Ascending aorta (tissue), 2 donors: ENCODE data around the gene IL1A. TPM values are rescaled to one million over a fixed set of nuclear protein-coding genes. Genes with fewer than 3 reads are reported as not detected.

Source experiments
- DNase-seq, 2 donors: peaks; one replicate each; pipeline ENCODE4 v3.0.0-alpha.2; 2019; ENCODE audit warnings: low spot score in 2 of 2
- H3K27ac ChIP-seq, 2 donors: fragments of 200-600 bp; sonication (generic); one replicate each; pipeline ENCODE4 v1.5.1; 2016 to 2017; ENCODE audit warnings: mild to moderate bottlenecking in 1 of 2
- H3K27me3 ChIP-seq: fragments of 200-600 bp; sonication (generic); one replicate; pipeline ENCODE4 v1.5.1; 2017
- H3K36me3 ChIP-seq, 2 donors: fragments of 200-600 bp; sonication (generic); one replicate each; pipeline ENCODE4 v1.5.1; 2016
- H3K4me1 ChIP-seq, 2 donors: fragments of 200-600 bp; sonication (generic); one replicate each; pipeline ENCODE4 v1.5.1; 2016 to 2017; ENCODE audit warnings: mild to moderate bottlenecking in 1 of 2
- H3K4me3 ChIP-seq, 2 donors: fragments of 200-600 bp; sonication (generic); one replicate each; pipeline ENCODE4 v1.5.1; 2016 to 2017; ENCODE audit warnings: mild to moderate bottlenecking in 1 of 2
- H3K9me3 ChIP-seq, 2 donors: fragments of 200-600 bp; sonication (generic); one replicate each; pipeline ENCODE4 v1.5.1; 2016
- CTCF ChIP-seq, 3 experiments: fragments of 200-600 bp in 2 of 3; fragments of 450-650 bp in 1 of 3; sonication (generic) in 2 of 3; IDR thresholded peaks; one replicate each; pipeline ENCODE4 v1.5.1; 2016 to 2019; ENCODE audit warnings: antibody characterized with exemption in 3 of 3, mild to moderate bottlenecking in 1 of 3, moderate library complexity in 1 of 3
- intact Hi-C: fragments of 100-400 bp; cut with DNase I; formaldehyde crosslinking; loops from one replicate; pipeline ENCODE4 v1.15.1; 2023
- total RNA-seq: library from RNA; depleted of rRNA; stranded (reverse); fragments of >200 nt; gene quantifications from one replicate; pipeline ENCODE4 v1.1.0, GENCODE V29; 2016

The IL1A gene
- total RNA-seq, 1 donor from 2014 or later, result not detected

GRCh38 chr2:112762276-112762675 is 22.0 kb downstream of the IL1A start:
- no peak for DNase-seq
- Histone ChIP-seq H3K36me3 (no peaks in the 10 kb centered on the region), H3K27me3 (no peaks in the 10 kb centered on the region), H3K9me3 (no peaks in the 10 kb centered on the region), H3K4me1 (peaks cover 3 to 4% of the 10 kb centered on the region in 2 donors), H3K4me3 (no peak overlapping the region), H3K27ac (no peak overlapping the region)
- TF ChIP-seq CTCF (IDR thresholded peaks at IDR 0.05), result no peak
- intact Hi-C loops, result no loop called here

- no peak for TF ChIP-seq CTCF (IDR thresholded peaks at IDR 0.05)
- H3K27me3 ChIP-seq, result no peaks in the 10 kb centered on the region
- H3K4me1 ChIP-seq, result peaks cover 3 to 4% of the 10 kb centered on the region in 2 donors
- intact Hi-C loops, result no loop called here
- no peaks in the 10 kb centered on the region for H3K9me3 ChIP-seq
- H3K27ac ChIP-seq, result no peak overlapping the region
- DNase-seq, result no peak
- no peak overlapping the region for H3K4me3 ChIP-seq
- no peaks in the 10 kb centered on the region for H3K36me3 ChIP-seq
Observed at GRCh38 chr2:112760149-112760548, 24.1 kb downstream of the IL1A start.

- TF ChIP-seq CTCF (IDR thresholded peaks at IDR 0.05), result no peak
- no peak for DNase-seq
- H3K4me3 ChIP-seq, result no peak overlapping the region
- no peaks in the 10 kb centered on the region for H3K27me3 ChIP-seq
- no peaks in the 10 kb centered on the region for H3K36me3 ChIP-seq
- H3K4me1 ChIP-seq, result no peaks in the 10 kb centered on the region
- intact Hi-C loops, result no loop called here
- H3K9me3 ChIP-seq, result no peaks in the 10 kb centered on the region
- no peak overlapping the region for H3K27ac ChIP-seq
Observed at GRCh38 chr2:112758711-112759110, 25.6 kb downstream of the IL1A start.

- Histone ChIP-seq H3K4me1 (no peaks in the 10 kb centered on the region), H3K9me3 (no peaks in the 10 kb centered on the region), H3K27ac (no peak overlapping the region), H3K36me3 (no peaks in the 10 kb centered on the region), H3K4me3 (no peak overlapping the region), H3K27me3 (no peaks in the 10 kb centered on the region)
- intact Hi-C loops, result no loop called here
- DNase-seq, result no peak
- TF ChIP-seq CTCF (IDR thresholded peaks at IDR 0.05), result no peak
Observed at GRCh38 chr2:112757265-112757664, 27.0 kb downstream of the IL1A start.

- no peak for DNase-seq
- Histone ChIP-seq H3K9me3 (no peaks in the 10 kb centered on the region), H3K4me1 (no peaks in the 10 kb centered on the region), H3K36me3 (no peaks in the 10 kb centered on the region), H3K27me3 (no peaks in the 10 kb centered on the region), H3K4me3 (no peak overlapping the region), H3K27ac (no peak overlapping the region)
- no peak for TF ChIP-seq CTCF (IDR thresholded peaks at IDR 0.05)
- intact Hi-C loops, result no loop called here
Observed at GRCh38 chr2:112756207-112756606, 28.1 kb downstream of the IL1A start.

- Histone ChIP-seq H3K4me1 (no peaks in the 10 kb centered on the region), H3K36me3 (no peaks in the 10 kb centered on the region), H3K4me3 (no peak overlapping the region), H3K27me3 (no peaks in the 10 kb centered on the region), H3K9me3 (no peaks in the 10 kb centered on the region), H3K27ac (no peak overlapping the region)
- intact Hi-C loops, result no loop called here
- TF ChIP-seq CTCF (IDR thresholded peaks at IDR 0.05), result no peak
- no peak for DNase-seq
Observed at GRCh38 chr2:112755444-112755843, 28.8 kb downstream of the IL1A start.
